Activated CD4-positive, alpha-beta T cell treated with anti-CD3 and anti-CD28 coated beads, Interleukin-2, amount 50 U/mL, for 1 hour (primary cell): Measurements from ENCODE around the gene CBR3.
"Not testable (repeated sequence)": the region's sequence is repeated elsewhere in the genome, so short reads cannot be mapped to it uniquely, and the experiment has no call there.

ENCODE experiments used
- DNase-seq: peaks from one replicate; pipeline ENCODE4 v3.0.0-alpha.2; 2020

Gene CBR3

DNA sequence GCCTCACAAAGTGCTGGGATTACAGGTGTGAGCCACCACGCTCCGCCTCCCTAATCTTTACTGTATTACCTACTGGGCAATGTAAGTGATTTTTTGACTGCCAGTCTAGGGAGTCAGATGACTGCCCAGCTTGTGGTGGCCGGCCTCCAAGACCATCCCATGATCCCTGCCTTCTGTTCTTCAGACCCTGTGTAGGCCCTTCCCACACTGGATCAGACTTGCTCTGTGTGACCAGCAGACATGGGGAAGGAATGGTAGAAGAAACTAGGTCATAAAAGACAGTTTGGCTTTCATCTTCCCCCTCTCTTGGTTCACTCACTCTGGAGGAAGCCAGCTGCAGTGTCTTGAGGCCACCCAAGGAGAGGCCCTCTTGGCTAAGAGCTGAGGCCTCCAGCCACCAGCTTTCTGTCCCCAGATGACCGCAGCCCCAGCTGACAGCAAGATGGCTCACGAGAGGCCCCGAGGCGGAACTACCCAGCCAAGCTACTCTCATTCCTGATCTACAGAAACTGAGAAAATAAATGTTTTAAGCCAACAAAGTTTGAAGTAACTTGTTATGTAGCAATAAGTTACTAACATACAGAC, 14.5 kb upstream of the CBR3 start:
- no peak for DNase-seq

GRCh38 chr21:36122977-36123376, 11.9 kb upstream of the CBR3 start:
- no peak for DNase-seq

- no peak for DNase-seq
Observed at GRCh38 chr21:36124395-36124794, 10.5 kb upstream of the CBR3 start.

GRCh38 chr21:36125512-36126207, 9.2 kb upstream of the CBR3 start:
- DNase-seq = peak; percentile 57

- no peak for DNase-seq
Observed at GRCh38 chr21:36126208-36126565, 8.7 kb upstream of the CBR3 start.

GRCh38 chr21:36126621-36127110, 8.2 kb upstream of the CBR3 start:
- no peak for DNase-seq

DNA sequence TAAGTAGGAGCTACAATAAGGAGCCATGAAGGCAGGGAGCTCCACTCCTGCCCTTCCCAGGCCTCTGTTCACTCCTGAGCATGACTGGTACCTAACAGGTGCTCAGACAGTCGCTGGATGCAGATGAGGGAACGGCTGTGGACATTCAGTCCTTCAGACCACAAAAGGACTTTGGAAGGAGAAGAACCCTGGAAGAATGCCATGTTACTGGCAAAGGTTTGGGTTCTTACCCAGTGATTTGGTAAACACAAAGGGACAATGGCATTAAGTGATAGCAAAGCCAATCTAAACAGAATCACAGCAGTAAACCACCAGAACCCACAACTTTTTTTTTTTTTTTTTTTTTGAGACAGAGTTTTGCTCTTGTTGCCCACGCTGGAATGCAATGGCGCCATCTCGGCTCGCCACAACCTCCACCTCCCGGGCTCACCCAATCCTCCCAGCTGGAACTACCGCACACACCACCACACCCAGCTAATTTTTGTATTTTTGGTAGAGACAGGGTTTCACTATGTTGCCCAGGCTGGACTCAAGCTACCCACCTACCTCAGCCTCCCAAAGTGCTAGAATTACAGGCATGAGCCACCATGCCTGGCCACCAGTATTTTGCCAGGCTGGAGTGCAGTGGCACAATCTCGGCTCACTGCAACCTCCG, 7.5 kb upstream of the CBR3 start:
- no peak for DNase-seq

DNA sequence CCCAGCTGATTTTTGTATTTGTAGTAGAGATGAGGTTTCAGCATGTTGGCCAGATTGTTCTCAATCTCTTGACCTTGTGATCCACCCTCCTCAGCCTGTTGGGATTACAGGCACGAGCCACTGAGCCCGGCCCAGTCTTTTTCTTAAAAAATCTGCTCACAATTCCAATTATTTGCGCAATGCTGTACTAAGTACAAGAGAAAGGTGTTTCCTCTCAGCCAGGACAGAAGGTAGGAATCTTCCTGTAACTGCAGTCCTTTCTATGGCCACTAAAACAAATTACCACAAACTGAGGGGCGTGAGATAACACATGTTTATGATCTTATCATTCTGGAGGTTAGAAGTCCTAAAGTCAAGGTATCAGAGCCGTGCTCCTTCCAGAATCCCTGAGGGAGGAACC, 6.9 kb upstream of the CBR3 start:
- no peak for DNase-seq

GRCh38 chr21:36129219-36129618, 5.7 kb upstream of the CBR3 start:
- no peak for DNase-seq

DNA sequence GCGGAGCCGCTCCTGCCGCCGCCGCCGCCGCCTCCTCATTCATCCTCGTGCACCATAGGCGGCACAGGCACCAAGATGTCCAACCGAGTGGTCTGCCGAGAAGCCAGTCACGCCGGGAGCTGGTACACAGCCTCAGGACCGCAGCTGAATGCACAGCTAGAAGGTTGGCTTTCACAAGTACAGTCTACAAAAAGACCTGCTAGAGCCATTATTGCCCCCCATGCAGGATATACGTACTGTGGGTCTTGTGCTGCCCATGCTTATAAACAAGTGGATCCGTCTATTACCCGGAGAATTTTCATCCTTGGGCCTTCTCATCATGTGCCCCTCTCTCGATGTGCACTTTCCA, 4.5 kb upstream of the CBR3 start:
- not testable (repeated sequence) for DNase-seq

- not testable (repeated sequence) for DNase-seq
Observed at GRCh38 chr21:36130839-36131238, 4.0 kb upstream of the CBR3 start.

DNA sequence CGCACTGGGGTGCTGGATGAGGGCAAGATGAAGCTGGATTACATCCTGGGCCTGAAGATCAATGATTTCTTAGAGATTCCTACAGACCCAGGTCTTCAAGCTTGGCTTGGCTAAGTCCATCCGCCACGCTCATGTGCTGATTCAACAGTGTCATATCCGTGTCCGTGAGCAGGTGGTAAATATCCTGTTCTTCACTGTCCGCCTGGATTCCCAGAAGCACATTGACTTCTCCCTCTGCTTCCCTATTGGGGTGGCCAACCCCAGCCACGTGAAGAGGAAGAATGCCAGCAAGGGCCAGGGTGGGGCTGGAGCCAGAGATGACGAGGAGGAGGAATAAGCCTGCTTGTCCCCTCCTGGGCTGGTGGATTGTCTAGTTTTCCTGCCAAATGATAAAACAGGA, 2.2 kb upstream of the CBR3 start:
- DNase-seq = no peak

- DNase-seq = peak; percentile 43
Observed at GRCh38 chr21:36135391-36136102, 668 bp downstream of the CBR3 start.

DNA sequence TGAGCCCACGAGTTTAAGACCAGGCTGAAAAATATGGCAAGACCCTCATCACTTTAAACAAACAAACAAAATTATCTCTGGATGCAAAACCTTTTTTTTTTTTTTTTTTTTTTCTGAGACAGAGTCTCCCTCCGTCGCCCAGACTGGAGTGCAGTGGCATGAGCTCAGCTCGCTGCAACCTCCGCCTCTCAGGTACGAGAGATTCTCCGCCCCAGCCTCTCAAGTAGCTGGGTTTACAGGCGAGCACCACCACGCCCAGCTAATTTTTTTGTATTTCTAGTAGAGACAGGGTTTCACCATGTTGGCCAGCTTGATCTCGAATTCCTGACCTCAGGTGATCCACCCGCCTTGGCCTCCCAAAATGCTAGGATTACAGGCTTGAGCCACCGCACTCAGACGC, 4.9 kb downstream of the CBR3 start:
- DNase-seq = not testable (repeated sequence)

DNA sequence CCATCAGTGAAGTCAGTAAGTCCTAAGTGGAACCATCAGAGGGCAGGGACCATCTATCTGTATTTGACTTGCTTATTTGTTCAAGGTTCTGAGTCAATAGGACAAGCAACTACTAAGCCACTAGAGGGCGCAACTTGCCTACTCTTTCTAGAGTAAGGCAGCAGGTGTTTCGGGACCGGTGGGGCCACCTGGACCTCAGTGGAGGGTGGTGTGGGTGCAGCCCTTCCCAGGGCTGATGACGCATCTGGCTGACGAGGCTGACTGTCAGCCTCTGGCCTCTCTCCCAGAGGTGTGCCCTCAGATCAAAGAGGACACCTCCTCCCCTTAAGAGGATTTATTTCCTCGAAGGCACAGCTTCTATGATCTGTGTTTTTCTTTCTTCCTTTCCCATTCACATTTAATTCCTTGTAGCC, 6.6 kb downstream of the CBR3 start:
- peak; percentile 83 for DNase-seq

- DNase-seq = not testable (repeated sequence)
Observed at GRCh38 chr21:36144233-36144632, 9.4 kb downstream of the CBR3 start.

- DNase-seq = peak; percentile 5
Observed at GRCh38 chr21:36145259-36145658, 10.4 kb downstream of the CBR3 start.

GRCh38 chr21:36147911-36148310, 13.0 kb downstream of the CBR3 start:
- no peak for DNase-seq

DNA sequence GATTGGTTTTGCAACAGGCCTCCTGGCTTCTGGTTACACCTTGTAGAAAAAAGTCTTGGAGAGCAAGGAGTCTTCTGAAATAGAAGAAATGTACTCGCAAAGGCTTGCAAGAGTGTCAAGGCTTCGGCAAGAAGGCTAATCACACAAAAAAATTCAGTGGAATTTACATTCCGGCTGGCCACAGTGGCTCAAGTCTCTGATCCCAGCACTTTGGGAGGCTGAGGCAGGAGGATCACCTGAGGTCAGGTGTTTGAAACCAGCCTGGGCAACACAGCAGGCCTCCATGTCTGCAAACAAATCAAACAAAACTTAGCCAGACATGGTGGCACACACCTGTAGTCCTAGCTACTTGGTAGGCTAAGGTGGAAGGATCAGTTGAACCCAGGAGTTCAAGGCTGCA, 14.0 kb downstream of the CBR3 start:
- no peak for DNase-seq

GRCh38 chr21:36149788-36150711, 15.2 kb downstream of the CBR3 start:
- no peak for DNase-seq

DNA sequence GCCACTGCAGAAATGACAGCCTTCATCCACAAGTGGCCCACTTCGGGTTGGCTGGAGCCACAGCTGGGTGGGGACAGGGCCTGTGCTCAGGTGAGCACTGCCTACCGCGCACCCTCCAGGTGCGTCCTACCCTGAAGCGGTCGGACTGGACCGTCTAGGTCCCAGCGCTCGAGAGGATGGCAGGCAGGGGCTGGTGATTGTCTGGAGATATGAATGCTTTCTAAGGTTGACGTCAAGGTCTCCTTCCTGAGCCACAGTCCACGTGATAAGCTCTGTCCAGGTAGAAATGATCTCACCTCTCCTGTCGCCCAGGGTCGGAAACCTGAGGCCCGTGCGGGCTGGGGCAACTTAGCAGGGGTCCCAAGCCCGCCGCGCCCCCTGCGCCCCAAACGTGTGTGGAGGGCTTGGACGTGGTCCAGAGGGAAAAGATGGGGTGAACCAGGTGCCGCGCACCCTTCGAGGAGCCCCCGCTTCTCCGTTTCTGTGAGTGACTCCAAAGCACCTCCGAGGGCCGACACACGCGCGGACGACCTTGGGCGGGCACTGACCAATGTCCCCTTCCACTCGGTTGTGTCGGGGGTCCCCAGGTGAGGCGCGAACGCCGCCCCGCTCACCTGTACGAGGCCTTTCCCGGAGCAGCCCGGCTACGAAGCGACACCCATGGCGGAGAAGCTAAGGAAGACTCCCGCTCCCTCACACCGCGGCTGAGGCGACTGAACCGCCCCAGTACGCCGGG, 20.9 kb downstream of the CBR3 start:
- no peak for DNase-seq

DNA sequence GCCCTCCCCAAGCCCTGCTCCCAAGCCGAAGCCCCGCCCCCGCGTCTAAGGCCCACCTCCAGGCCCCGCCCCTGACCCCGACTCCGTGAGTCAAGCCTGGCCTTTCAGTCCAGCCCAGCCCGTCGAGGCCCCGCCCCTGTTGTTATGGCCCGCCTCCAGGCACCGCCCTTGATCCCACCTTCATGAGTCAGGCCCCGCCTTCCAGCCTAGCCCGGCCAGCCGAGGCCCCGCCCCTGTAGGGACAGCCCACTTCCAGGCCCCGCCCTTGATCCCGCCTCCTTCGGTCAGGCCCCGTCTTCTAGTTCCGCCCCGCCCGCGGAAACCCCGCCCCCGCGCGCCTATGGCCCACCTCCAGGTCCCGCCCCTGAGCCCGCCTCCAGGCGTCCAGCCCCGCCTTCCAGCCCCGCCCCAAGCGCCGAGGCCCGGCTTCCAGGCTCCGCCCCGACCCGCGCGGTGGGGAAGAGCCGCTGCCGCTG, 21.5 kb downstream of the CBR3 start:
- DNase-seq = peak; percentile 100
